GM12865 (cell line): Measurements from ENCODE around the gene ACBD6.

ENCODE experiments used
- DNase-seq: peaks from one replicate; pipeline ENCODE4 v3.0.0; 2010; ENCODE audit warnings: low read depth
- H3K4me3 ChIP-seq: 2 replicates; pipeline ENCODE4 v1.5.1; 2011; ENCODE audit warnings: mild to moderate bottlenecking, low read depth, low read length, control low read depth
- TF ChIP-seq, protein P1 (sequence below): IDR thresholded peaks from 2 replicates; pipeline ENCODE4 v1.5.1; 2011; ENCODE audit warnings: low read length, control low read depth, low read depth, inconsistent platforms; ENCODE audit not compliant: insufficient read depth; ENCODE audit errors: missing control alignments

Gene ACBD6

DNA sequence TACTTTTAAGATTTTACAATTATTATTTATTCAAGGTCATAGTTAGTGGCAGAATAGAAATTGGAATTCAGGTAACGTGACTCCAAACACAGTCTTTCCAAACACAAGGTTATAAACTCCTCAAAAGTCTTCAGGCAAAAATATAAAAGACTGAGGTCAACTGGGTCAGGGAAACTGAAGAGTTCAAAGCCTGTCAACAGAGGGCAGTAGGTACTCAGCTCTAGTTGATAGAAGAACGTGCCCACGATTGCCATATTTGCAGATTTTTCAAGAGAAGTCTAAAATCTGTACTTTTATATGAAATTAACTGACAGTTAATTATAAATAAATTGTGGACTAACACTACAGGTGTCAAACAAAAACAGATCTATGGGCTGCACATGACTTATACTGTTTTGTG, 137.3 kb downstream of the ACBD6 start:
- DNase-seq = peak; percentile 25
- no peak overlapping the region for H3K4me3 ChIP-seq
- TF ChIP-seq, protein P1, sequence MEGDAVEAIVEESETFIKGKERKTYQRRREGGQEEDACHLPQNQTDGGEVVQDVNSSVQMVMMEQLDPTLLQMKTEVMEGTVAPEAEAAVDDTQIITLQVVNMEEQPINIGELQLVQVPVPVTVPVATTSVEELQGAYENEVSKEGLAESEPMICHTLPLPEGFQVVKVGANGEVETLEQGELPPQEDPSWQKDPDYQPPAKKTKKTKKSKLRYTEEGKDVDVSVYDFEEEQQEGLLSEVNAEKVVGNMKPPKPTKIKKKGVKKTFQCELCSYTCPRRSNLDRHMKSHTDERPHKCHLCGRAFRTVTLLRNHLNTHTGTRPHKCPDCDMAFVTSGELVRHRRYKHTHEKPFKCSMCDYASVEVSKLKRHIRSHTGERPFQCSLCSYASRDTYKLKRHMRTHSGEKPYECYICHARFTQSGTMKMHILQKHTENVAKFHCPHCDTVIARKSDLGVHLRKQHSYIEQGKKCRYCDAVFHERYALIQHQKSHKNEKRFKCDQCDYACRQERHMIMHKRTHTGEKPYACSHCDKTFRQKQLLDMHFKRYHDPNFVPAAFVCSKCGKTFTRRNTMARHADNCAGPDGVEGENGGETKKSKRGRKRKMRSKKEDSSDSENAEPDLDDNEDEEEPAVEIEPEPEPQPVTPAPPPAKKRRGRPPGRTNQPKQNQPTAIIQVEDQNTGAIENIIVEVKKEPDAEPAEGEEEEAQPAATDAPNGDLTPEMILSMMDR = no peak

DNA sequence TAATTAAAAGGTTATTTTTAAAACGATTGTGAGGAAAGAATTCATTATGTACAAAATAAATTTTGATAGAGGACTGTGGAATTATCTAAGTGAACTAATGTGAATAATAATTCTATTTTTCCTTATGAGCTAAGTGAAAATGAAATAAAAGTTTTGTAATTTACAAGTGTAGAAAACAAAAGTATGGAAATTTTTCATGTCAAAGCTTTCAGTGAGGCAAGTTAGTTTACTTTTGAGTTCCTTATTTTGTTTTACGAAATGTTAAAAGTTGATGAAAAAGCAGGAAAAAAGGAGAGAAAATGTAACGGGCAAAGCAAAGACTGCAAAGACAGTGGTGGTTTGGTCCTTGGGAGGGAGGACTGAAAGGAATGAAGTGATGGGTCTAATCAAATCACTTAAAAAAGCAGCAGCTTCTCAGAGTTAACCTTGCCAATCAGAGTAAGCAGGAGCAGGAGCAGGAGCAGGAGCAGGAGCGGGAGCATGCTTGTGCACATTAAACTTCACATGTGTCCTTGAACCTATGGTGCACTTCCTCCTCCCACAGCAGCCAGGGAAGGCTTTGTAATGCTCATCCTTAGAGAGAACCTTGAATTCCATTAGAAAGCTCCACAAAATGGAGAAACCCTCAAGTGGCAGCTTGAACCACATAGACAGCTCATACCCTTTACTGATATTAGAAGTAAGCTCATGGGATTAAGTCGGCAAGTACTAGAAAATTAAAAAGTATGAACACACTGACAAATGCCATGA, 139.0 kb downstream of the ACBD6 start:
- no peak for DNase-seq

DNA sequence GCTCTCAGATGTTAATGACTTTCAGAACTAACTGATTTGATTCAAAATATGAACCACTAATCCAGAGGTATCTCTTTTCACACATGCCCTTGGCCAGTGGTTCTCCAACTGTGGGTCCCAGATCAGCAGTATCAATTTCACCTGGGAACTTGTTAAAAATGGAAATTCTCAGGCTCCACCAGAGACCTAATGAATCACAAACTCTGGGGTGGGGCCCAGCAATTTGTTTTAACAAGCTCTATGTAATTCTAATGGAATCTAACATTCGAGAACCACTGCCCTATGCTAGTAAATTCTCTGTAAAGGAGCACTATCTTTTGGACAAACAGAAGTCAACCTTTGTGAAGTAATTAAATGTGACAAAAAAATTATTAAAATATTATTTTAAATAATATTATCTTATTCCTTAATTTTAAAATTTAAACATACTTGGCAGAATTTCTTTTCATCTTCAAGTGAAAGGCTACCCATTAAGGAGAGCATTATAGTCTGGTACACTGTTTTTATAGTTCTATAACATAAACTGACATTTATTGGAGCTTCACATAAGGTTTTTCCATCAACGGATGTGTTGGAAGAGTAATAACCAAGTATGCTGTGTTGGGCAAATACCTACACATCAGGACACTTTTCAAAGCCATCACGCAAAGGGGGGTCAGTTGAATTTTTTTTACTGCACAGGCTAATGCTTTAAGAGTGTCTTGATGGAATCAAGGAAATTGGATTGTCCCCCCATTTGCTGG, 141.9 kb downstream of the ACBD6 start:
- H3K4me3 ChIP-seq = no peak overlapping the region
- no peak for DNase-seq
- TF ChIP-seq, protein P1 = no peak

More for the DNA sequence above, 139.0 kb downstream of the ACBD6 start:
- no peak overlapping the region for H3K4me3 ChIP-seq
- TF ChIP-seq, protein P1 = no peak

DNA sequence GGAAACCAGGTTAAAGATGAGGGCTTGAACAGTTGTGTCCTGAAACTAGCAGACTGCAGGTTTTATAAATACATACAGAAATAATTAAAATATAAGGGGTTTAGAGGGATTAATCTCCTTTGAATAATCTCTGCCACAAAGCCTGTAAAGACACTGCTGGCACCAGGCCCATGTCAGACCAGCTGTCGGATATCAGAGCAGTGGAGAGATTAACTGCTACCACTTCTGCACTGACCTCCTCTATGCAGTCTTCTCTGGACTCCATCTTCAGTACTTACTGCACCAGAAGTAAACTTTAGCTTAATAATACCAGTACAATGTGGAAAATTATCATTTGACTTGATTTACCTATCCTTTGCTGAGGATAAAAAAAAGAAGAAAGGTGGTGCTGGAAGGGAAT, 143.7 kb downstream of the ACBD6 start:
- no peak for DNase-seq
- TF ChIP-seq, protein P1 = no peak
- no peak overlapping the region for H3K4me3 ChIP-seq

DNA sequence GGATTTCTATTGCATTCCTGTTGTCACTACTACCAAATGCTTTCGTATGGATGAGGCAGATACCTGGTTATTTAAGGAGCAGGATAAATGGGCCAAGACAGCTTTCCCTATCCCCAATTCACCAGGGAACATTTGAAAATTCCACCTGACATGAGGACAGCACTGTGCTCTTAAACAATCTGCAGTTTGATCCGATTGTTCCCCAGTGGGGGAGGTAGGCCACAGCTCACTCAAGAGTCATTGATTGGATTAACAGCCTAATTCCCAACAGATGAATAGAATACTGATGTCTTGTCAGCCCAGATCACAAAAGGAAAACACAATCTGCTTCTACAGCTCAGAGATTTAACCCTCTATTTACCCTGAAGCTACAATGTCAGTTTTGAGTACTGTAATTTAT, 148.4 kb downstream of the ACBD6 start:
- no peak for DNase-seq
- TF ChIP-seq, protein P1 = no peak
- no peak overlapping the region for H3K4me3 ChIP-seq

DNA sequence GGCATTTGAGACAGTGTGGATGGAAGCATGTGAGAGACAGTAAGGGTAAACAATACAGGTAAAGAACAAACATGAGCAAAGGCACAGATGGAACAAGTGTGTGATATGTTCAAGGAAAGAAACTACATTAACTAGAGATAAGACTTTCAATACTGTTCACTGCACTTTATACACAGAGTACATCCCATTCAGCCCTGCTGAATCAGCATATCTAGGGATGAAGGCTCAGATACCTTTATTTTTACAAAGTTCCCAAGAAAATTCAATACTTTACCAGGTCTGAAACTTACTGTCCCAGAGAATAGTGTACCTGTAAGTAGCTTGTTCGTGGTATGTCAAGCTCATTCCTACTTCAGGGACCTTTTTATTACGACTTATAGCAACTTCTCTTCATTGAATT, 149.8 kb downstream of the ACBD6 start:
- DNase-seq = no peak
- H3K4me3 ChIP-seq = no peak overlapping the region
- TF ChIP-seq, protein P1 = no peak
